Measurements from ENCODE around the gene TXNRD2. TPM values are rescaled to one million over a fixed set of nuclear protein-coding genes. Genes with fewer than 3 reads are reported as not detected.

Gene TXNRD2
- total RNA-seq, 2 experiments from 2014 or later: 24.7 to 28.9 TPM

GRCh38 chr22:19977296-19978243 is 36.0 kb upstream of the TXNRD2 start:
- POLR2A ChIA-PET: no interaction called here
- CTCF ChIA-PET (ENCODE audit: unreplicated experiment): no interaction called here
- no peak for DNase-seq (ENCODE audit: low spot score)
- Histone ChIP-seq H3K36me3 (ENCODE audit: insufficient read depth, low read length) (no peaks in the 10 kb centered on the region), H3K27ac (ENCODE audit: low read depth, low read length, poor library complexity, severe bottlenecking) (no peak overlapping the region), H3K9me3 (ENCODE audit: low read length) (no peaks in the 10 kb centered on the region), H3K9me2 (ENCODE audit: insufficient read depth, low read length) (no peaks in the 10 kb centered on the region), H4K20me1 (ENCODE audit: insufficient read depth, low read length) (no peaks in the 10 kb centered on the region), H3K79me2 (ENCODE audit: insufficient read depth, low read depth, low read length) (no peaks in the 10 kb centered on the region), H3K4me1 (ENCODE audit: insufficient read depth, low read length, poor library complexity, severe bottlenecking) (peaks cover 20% of the 10 kb centered on the region), H3K4me3 (ENCODE audit: low read depth, low read length, poor library complexity, severe bottlenecking) (no peak overlapping the region), H3K4me2 (ENCODE audit: low read length) (no peak overlapping the region), H2AFZ (ENCODE audit: low read length) (no peak overlapping the region)
- intact Hi-C loops (cut with micrococcal nuclease; ENCODE audit: unreplicated experiment): no loop called here
- BruUV-seq (replicated peaks): no TSS peak
- TF ChIP-seq CTCF (conservative IDR thresholded peaks at IDR 0.05; ENCODE audit: low read length) (no peak), EZH2phosphoT487 (IDR thresholded peaks at IDR 0.05; ENCODE audit: borderline replicate concordance, low read depth, low read length) (no peak)

GRCh38 chr22:19976671-19977070 is 35.1 kb upstream of the TXNRD2 start:
- H3K27ac ChIP-seq (ENCODE audit: low read depth, low read length, poor library complexity, severe bottlenecking): no peak overlapping the region
- H3K79me2 ChIP-seq (ENCODE audit: insufficient read depth, low read depth, low read length): no peaks in the 10 kb centered on the region
- no peaks in the 10 kb centered on the region for H3K9me2 ChIP-seq (ENCODE audit: insufficient read depth, low read length)
- BruUV-seq (replicated peaks): no TSS peak
- intact Hi-C loops (cut with micrococcal nuclease; ENCODE audit: unreplicated experiment): no loop called here
- no peak overlapping the region for H2AFZ ChIP-seq (ENCODE audit: low read length)
- no peaks in the 10 kb centered on the region for H3K36me3 ChIP-seq (ENCODE audit: insufficient read depth, low read length)
- ChIA-PET CTCF (ENCODE audit: unreplicated experiment) (no interaction called here), POLR2A (no interaction called here)
- peaks cover 20% of the 10 kb centered on the region for H3K4me1 ChIP-seq (ENCODE audit: insufficient read depth, low read length, poor library complexity, severe bottlenecking)
- H3K4me3 ChIP-seq (ENCODE audit: low read depth, low read length, poor library complexity, severe bottlenecking): no peak overlapping the region
- no peak overlapping the region for H3K4me2 ChIP-seq (ENCODE audit: low read length)
- no peaks in the 10 kb centered on the region for H4K20me1 ChIP-seq (ENCODE audit: insufficient read depth, low read length)
- DNase-seq (ENCODE audit: low spot score): no peak
- no peak for TF ChIP-seq CTCF (conservative IDR thresholded peaks at IDR 0.05; ENCODE audit: low read length)
- H3K9me3 ChIP-seq (ENCODE audit: low read length): no peaks in the 10 kb centered on the region

GRCh38 chr22:19975707-19976035 is 34.1 kb upstream of the TXNRD2 start:
- TF ChIP-seq EZH2phosphoT487 (IDR thresholded peaks at IDR 0.05; ENCODE audit: borderline replicate concordance, low read depth, low read length) (no peak), CTCF (conservative IDR thresholded peaks at IDR 0.05; ENCODE audit: low read length) (no peak)
- Histone ChIP-seq H3K9me3 (ENCODE audit: low read length) (no peaks in the 10 kb centered on the region), H3K36me3 (ENCODE audit: insufficient read depth, low read length) (no peaks in the 10 kb centered on the region), H4K20me1 (ENCODE audit: insufficient read depth, low read length) (no peaks in the 10 kb centered on the region), H3K4me2 (ENCODE audit: low read length) (no peak overlapping the region), H3K4me3 (ENCODE audit: low read depth, low read length, poor library complexity, severe bottlenecking) (no peak overlapping the region), H3K9me2 (ENCODE audit: insufficient read depth, low read length) (no peaks in the 10 kb centered on the region), H3K79me2 (ENCODE audit: insufficient read depth, low read depth, low read length) (no peaks in the 10 kb centered on the region), H3K27ac (ENCODE audit: low read depth, low read length, poor library complexity, severe bottlenecking) (no peak overlapping the region), H3K4me1 (ENCODE audit: insufficient read depth, low read length, poor library complexity, severe bottlenecking) (peaks cover 20% of the 10 kb centered on the region), H2AFZ (ENCODE audit: low read length) (no peak overlapping the region)
- CTCF ChIA-PET (ENCODE audit: unreplicated experiment): no interaction called here
- DNase-seq (ENCODE audit: low spot score): no peak
- intact Hi-C loops (cut with micrococcal nuclease; ENCODE audit: unreplicated experiment): no loop called here
- BruUV-seq (replicated peaks): no TSS peak
- POLR2A ChIA-PET: no interaction called here

All from OCI-LY7 (cell line).